Fibroblast of the aortic adventitia (primary cell): ENCODE data around the gene ENTPD8. TPM values are rescaled to one million over a fixed set of nuclear protein-coding genes. Genes with fewer than 3 reads are reported as not detected.
"Not testable (repeated sequence)": the region's sequence is repeated elsewhere in the genome, so short reads cannot be mapped to it uniquely, and the experiment has no call there.

ENCODE experiments used
- DNase-seq: peaks from one replicate; pipeline ENCODE4 v3.0.0-alpha.2; 2010; ENCODE audit warnings: low read depth
- H3K4me3 ChIP-seq: 2 replicates; pipeline ENCODE4 v1.5.1; 2011; ENCODE audit warnings: low read depth, mild to moderate bottlenecking, control low read depth, low read length, moderate library complexity
- total RNA-seq: library from RNA; depleted of rRNA; stranded (reverse); fragments of >200 nt; gene quantifications from 2 replicates; pipeline ENCODE4 v1.2.3, GENCODE V29; 2012; ENCODE audit warnings: low replicate concordance
- TF ChIP-seq, protein P1 (sequence below): IDR thresholded peaks from 2 replicates; pipeline ENCODE4 v1.5.1; 2011; ENCODE audit warnings: mild to moderate bottlenecking, low read length, control low read depth, inconsistent platforms; ENCODE audit not compliant: insufficient read depth

The ENTPD8 gene
- total RNA-seq, 1 donor, result not detected

DNA sequence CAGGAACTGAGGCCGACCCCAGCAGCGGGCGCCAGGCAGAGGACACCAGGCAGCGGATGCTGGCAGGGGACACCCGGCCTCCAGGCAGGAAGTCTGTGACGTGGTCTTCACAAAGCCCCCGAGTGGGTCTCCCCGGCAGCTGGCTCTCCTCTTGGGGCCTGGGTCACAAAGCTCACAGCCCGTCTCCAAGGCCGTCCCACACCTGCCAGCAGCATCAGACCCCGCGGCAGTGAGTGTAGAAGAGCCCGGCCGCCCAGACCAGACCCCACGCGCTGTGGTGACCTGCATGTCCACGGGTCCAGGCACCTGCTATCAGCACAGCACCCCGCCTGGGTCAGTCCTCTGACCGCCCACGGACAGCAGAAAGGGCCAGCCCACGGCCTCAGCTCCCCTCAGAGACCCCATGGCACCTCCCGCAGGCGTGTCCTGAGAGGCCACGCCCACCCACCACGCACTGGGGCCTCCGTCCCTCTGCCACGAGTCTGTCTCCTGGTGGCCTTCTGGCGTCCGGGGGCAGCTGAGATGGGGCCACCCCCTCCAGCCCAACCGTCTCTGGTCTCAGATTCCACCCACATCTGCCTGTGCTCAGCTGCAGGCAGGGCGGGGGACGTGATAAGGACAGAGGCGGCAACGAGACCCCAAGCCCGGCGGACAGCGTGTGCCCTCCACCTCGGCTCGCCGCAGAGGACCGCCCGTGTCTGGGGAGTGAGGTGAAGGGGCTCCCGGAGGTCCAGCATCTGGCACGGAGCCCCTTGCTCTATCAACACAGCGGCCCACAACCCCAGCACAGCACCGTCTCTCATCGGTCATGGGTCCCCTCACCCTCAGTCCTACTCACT is 52.3 kb downstream of the ENTPD8 start:
- DNase-seq, result no peak
- TF ChIP-seq, protein P1, sequence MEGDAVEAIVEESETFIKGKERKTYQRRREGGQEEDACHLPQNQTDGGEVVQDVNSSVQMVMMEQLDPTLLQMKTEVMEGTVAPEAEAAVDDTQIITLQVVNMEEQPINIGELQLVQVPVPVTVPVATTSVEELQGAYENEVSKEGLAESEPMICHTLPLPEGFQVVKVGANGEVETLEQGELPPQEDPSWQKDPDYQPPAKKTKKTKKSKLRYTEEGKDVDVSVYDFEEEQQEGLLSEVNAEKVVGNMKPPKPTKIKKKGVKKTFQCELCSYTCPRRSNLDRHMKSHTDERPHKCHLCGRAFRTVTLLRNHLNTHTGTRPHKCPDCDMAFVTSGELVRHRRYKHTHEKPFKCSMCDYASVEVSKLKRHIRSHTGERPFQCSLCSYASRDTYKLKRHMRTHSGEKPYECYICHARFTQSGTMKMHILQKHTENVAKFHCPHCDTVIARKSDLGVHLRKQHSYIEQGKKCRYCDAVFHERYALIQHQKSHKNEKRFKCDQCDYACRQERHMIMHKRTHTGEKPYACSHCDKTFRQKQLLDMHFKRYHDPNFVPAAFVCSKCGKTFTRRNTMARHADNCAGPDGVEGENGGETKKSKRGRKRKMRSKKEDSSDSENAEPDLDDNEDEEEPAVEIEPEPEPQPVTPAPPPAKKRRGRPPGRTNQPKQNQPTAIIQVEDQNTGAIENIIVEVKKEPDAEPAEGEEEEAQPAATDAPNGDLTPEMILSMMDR, result no peak
- no peak overlapping the region for H3K4me3 ChIP-seq

DNA sequence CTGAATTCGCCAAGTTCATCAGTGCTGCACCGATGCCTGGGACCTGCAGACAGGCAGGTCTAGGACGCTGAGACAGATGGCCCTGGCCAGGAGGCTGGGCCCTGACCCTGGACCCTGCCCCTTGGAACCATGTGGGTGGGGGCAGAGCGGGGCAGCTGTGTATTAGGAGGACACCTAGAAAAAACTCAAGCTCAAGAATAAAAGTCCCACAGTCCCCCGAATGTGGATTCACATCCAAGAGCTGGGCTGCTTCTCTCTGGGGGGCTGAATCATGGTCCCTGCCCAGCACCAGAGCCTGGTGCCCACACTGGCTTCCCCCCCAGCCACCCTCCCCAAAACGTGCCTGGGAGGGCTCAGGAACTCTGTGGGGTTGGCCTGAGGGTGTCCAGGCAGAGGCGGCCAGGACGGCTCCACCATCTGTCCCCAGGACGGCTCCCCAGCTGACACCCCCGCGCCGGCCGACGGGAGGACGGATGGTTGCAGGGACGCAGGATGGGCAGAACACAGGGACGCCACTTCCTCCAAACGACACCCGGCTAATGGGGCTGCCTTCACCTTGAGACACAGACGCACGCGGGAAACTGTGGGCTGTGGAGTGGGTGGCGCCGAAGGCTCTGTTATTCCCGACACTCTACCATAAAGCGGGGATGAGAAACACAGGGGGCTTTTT is 53.1 kb downstream of the ENTPD8 start:
- TF ChIP-seq, protein P1, result no peak
- H3K4me3 ChIP-seq, result no peak overlapping the region
- no peak for DNase-seq

DNA sequence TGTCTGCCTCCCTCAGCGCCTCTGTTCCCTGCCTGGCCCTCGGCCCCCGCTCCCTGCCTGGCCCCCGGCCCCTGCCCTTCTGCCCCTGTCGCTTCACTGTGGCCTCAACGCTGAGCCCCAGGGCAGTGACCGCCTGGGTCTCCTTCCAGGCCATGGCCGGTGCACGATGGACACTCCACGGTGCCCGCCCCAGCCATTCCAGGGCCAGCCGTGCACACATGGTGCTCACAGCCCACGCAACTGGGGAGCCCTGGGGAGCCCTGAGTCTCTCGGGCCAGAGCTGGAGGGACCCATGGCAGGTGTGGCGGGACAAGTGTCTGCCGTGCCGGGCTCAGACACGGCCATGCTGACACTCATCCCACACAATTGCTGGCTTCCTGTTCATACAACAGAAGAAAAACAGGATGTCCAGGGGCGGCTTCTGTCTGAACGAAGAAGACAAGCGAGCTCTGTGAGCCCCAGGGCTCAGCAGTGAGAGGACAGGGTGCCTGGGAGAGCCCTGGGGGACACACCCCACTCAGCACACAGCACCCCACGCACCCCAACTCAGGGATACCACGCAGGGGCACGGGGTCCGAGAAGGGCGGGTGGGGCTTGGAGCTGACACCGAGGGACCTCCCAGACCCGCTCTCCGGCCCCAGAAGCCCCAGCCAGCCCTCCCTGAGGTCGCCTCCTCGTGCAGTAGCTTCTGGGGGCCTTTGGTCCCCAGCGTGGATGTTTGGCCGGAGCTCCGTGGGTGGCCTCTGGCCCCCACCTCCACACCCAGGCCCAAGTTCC is 53.9 kb downstream of the ENTPD8 start:
- H3K4me3 ChIP-seq, result no peak overlapping the region
- DNase-seq, result no peak
- TF ChIP-seq, protein P1, result no peak

DNA sequence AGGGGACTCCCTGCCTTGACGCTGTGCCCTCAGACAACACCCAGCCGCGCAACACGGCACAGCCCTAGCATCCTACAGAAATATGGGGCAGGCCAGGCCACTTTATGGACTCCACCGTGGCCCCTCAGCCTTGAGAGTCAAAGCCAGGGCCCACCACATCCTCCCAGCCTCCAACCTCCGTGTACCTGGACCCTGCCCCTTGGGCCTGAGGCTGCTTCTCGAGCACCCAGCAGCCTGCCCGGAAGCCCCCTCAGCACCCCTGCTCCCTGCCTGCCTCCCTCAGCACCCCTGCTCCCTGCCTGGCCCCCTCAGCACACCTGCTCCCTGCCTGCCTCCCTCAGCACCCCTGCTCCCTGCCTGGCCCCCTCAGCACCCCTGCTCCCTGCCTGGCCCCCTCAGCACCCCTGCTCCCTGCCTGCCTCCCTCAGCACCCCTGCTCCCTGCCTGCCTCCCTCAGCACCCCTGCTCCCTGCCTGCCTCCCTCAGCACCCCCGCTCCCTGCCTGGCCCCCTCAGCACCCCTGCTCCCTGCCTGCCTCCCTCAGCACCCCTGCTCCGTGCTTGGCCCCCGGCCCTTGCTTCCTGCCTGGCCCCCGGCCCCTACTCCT is 54.5 kb downstream of the ENTPD8 start:
- H3K4me3 ChIP-seq, DNase-seq: not testable (repeated sequence)

DNA sequence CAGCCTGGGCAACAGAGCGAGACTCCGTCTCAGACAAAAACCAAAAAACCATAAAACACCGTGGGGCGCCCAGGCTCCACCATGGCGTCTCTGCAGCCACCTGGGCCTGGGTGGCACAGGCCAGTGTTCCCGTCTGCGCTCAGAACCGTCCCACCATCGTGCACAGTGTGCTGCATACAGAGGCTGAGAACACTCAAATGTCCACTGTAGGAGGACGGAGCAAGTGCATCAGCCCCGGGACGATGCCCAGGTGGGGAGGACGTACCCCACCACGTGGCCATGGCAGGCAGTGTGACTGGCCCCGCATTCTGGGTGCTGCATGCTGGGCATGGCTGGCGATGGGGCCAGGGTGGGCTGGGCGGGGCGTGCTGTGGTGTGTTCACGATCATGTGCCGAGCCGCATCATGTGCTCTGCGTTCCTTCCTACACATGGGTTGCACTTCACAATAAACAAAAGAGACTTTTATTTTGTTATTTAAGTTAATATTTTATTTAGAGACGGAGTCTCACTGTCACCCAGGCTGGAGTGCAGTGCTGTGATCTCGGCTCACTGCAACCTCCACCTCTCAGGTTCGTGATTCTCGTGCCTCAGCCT is 56.0 kb downstream of the ENTPD8 start:
- TF ChIP-seq, protein P1, result no peak
- no peak for DNase-seq
- H3K4me3 ChIP-seq, result no peak overlapping the region

Other genes with a start within 250 kb of the ENTPD8 start
- gene TPRN, start 240.6 kb downstream of the ENTPD8 start, total RNA-seq, result 8.0 and 10.5 TPM in 2 replicates
- 32.3 and 34.7 TPM in 2 replicates for gene TMEM203, start 235.7 kb downstream of the ENTPD8 start, total RNA-seq
- gene NDOR1, start 235.7 kb downstream of the ENTPD8 start, total RNA-seq, result 8.5 and 8.6 TPM in 2 replicates
- gene RNF208, start 219.1 kb downstream of the ENTPD8 start, total RNA-seq, result 0.45 TPM in 1 of 2 replicates, not detected in the other
- 0.36 and 0.49 TPM in 2 replicates for gene CYSRT1, start 216.2 kb downstream of the ENTPD8 start, total RNA-seq
- gene RNF224, start 213.9 kb downstream of the ENTPD8 start, total RNA-seq, result 0.09 TPM in 1 of 2 replicates, not detected in the other
- gene SLC34A3, start 210.5 kb downstream of the ENTPD8 start, total RNA-seq, result not detected in 2 replicates
- gene TUBB4B, start 200.1 kb downstream of the ENTPD8 start, total RNA-seq, result 21.8 and 195 TPM in 2 replicates
- not detected in 2 replicates for gene STPG3, start 190.1 kb downstream of the ENTPD8 start, total RNA-seq
- 27.1 and 43.7 TPM in 2 replicates for gene NELFB, start 186.0 kb downstream of the ENTPD8 start, total RNA-seq
- 12.6 and 31.3 TPM in 2 replicates for gene TOR4A, start 163.6 kb downstream of the ENTPD8 start, total RNA-seq
- gene NRARP, start 139.1 kb downstream of the ENTPD8 start, total RNA-seq, result 0.09 TPM in 1 of 2 replicates, not detected in the other
- gene EXD3, start 18.2 kb downstream of the ENTPD8 start, total RNA-seq, result 5.2 and 14.3 TPM in 2 replicates
- gene NOXA1, start 18.0 kb downstream of the ENTPD8 start, total RNA-seq, result 0.36 and 0.74 TPM in 2 replicates
- gene NSMF, start 18.0 kb upstream of the ENTPD8 start, total RNA-seq, result 29.1 and 29.6 TPM in 2 replicates
- 0.81 and 5.4 TPM in 2 replicates for gene PNPLA7, start 109.0 kb upstream of the ENTPD8 start, total RNA-seq
- gene MRPL41, start 110.5 kb upstream of the ENTPD8 start, total RNA-seq, result 27.7 and 81.1 TPM in 2 replicates
- 16.1 and 20.2 TPM in 2 replicates for gene DPH7, start 137.6 kb upstream of the ENTPD8 start, total RNA-seq
- 5.1 and 15.5 TPM in 2 replicates for gene ZMYND19, start 149.2 kb upstream of the ENTPD8 start, total RNA-seq
- gene ARRDC1, start 164.3 kb upstream of the ENTPD8 start, total RNA-seq, result 1.8 and 15.0 TPM in 2 replicates
- gene EHMT1, start 177.6 kb upstream of the ENTPD8 start, total RNA-seq, result 31.4 and 41.8 TPM in 2 replicates